ENCODE results near the gene PLEKHG5. TPM values are rescaled to one million over a fixed set of nuclear protein-coding genes. Genes with fewer than 3 reads are reported as not detected.
"Not testable (repeated sequence)": the region's sequence is repeated elsewhere in the genome, so short reads cannot be mapped to it uniquely, and the experiment has no call there.

The PLEKHG5 gene
- total RNA-seq, 1 donor = 5.1 TPM

- DNase-seq (ENCODE audit: low read depth) = no peak
- no peak overlapping the region for H3K4me3 ChIP-seq (ENCODE audit: low read depth, low read length)
- TF ChIP-seq CTCF (IDR thresholded peaks at IDR 0.05; ENCODE audit: insufficient read depth, low read length) = no peak
Observed at GRCh38 chr1:6440198-6441126, 51.0 kb downstream of the PLEKHG5 start.

- peak; percentile 55 for DNase-seq (ENCODE audit: low read depth)
- H3K4me3 ChIP-seq (ENCODE audit: low read depth, low read length) = no peak overlapping the region
- TF ChIP-seq CTCF (IDR thresholded peaks at IDR 0.05; ENCODE audit: insufficient read depth, low read length) = peak; percentile 95
Observed at GRCh38 chr1:6438047-6438525, 53.4 kb downstream of the PLEKHG5 start.

GRCh38 chr1:6437012-6437700 lies 54.3 kb downstream of the PLEKHG5 start:
- not testable (repeated sequence) for H3K4me3 ChIP-seq (ENCODE audit: low read depth, low read length); DNase-seq (ENCODE audit: low read depth)

GRCh38 chr1:6436277-6436676 lies 55.2 kb downstream of the PLEKHG5 start:
- DNase-seq (ENCODE audit: low read depth); H3K4me3 ChIP-seq (ENCODE audit: low read depth, low read length): not testable (repeated sequence)

GRCh38 chr1:6435547-6435946 lies 55.9 kb downstream of the PLEKHG5 start:
- H3K4me3 ChIP-seq (ENCODE audit: low read depth, low read length) = no peak overlapping the region
- no peak for TF ChIP-seq CTCF (IDR thresholded peaks at IDR 0.05; ENCODE audit: insufficient read depth, low read length)
- no peak for DNase-seq (ENCODE audit: low read depth)

- H3K4me3 ChIP-seq (ENCODE audit: low read depth, low read length) = no peak overlapping the region
- no peak for TF ChIP-seq CTCF (IDR thresholded peaks at IDR 0.05; ENCODE audit: insufficient read depth, low read length)
- DNase-seq (ENCODE audit: low read depth) = no peak
Observed at GRCh38 chr1:6435129-6435528, 56.3 kb downstream of the PLEKHG5 start.

GRCh38 chr1:6434186-6434585 lies 57.3 kb downstream of the PLEKHG5 start:
- no peak overlapping the region for H3K4me3 ChIP-seq (ENCODE audit: low read depth, low read length)
- DNase-seq (ENCODE audit: low read depth) = no peak
- TF ChIP-seq CTCF (IDR thresholded peaks at IDR 0.05; ENCODE audit: insufficient read depth, low read length) = no peak

GRCh38 chr1:6431645-6432579 lies 59.6 kb downstream of the PLEKHG5 start:
- DNase-seq (ENCODE audit: low read depth); H3K4me3 ChIP-seq (ENCODE audit: low read depth, low read length): not testable (repeated sequence)

- not testable (repeated sequence) for H3K4me3 ChIP-seq (ENCODE audit: low read depth, low read length); DNase-seq (ENCODE audit: low read depth)
Observed at GRCh38 chr1:6429660-6430411, 61.6 kb downstream of the PLEKHG5 start.

- not testable (repeated sequence) for H3K4me3 ChIP-seq (ENCODE audit: low read depth, low read length); DNase-seq (ENCODE audit: low read depth)
Observed at GRCh38 chr1:6428453-6428852, 63.0 kb downstream of the PLEKHG5 start.
